ENCODE measurements around the gene GNAQ. TPM values are rescaled to one million over a fixed set of nuclear protein-coding genes. Genes with fewer than 3 reads are reported as not detected.

Gene GNAQ
- total RNA-seq = 39.0 TPM

GRCh38 chr9:78031444-78031892 is at the start of gene GNAQ:
TSS of gene GNAQ (minus strand) at chr9:78031811. CDS start at chr9:78031235, 576 bp downstream.

Other genes with a start within 250 kb of the GNAQ start
- gene CEP78, start 204.3 kb upstream of the GNAQ start, total RNA-seq = 31.4 TPM